GM23338 (cell line): Measurements from ENCODE around the gene BAIAP2. TPM values are rescaled to one million over a fixed set of nuclear protein-coding genes. Genes with fewer than 3 reads are reported as not detected.
"Not testable (repeated sequence)": the region's sequence is repeated elsewhere in the genome, so short reads cannot be mapped to it uniquely, and the experiment has no call there.

ENCODE experiments used
- ATAC-seq: fragments of 200-7000 bp; cut with Tn5 transposase; 3 replicates; pipeline ENCODE4 v1.9.1; 2020
- DNase-seq: peaks from one replicate; pipeline ENCODE4 v3.0.0-alpha.2; 2015; ENCODE audit warnings: low spot score
- H2AFZ ChIP-seq: fragments of 200-600 bp; sonication (generic); 2 replicates; pipeline ENCODE4 v1.8.0; 2016; ENCODE audit warnings: antibody characterized with exemption, mild to moderate bottlenecking, moderate library complexity
- H3F3A ChIP-seq: fragments of 200-600 bp; sonication (generic); replicated peaks from 2 replicates; pipeline ENCODE4 v1.8.0; 2017; ENCODE audit warnings: antibody characterized with exemption, mixed run types, low read depth
- H3K27ac ChIP-seq: fragments of 200-600 bp; sonication (generic); 2 replicates; pipeline ENCODE4 v1.6.1; 2016; ENCODE audit warnings: low read depth
- H3K27me3 ChIP-seq: fragments of 200-600 bp; sonication (generic); 2 replicates; pipeline ENCODE4 v1.8.0; 2016; ENCODE audit warnings: mild to moderate bottlenecking, mixed run types, moderate library complexity; ENCODE audit not compliant: insufficient read depth
- H3K36me3 ChIP-seq: fragments of 200-600 bp; sonication (generic); 2 replicates; pipeline ENCODE4 v1.8.0; 2016; ENCODE audit warnings: mild to moderate bottlenecking; ENCODE audit not compliant: insufficient read depth
- H3K4me1 ChIP-seq: fragments of 200-600 bp; sonication (generic); 2 replicates; pipeline ENCODE4 v1.8.0; 2016; ENCODE audit warnings: mild to moderate bottlenecking, moderate library complexity; ENCODE audit not compliant: insufficient read depth
- H3K4me2 ChIP-seq: fragments of 200-600 bp; sonication (generic); 2 replicates; pipeline ENCODE4 v1.7.1; 2017; ENCODE audit warnings: mixed run types
- H3K4me3 ChIP-seq: fragments of 200-600 bp; sonication (generic); 2 replicates; pipeline ENCODE4 v1.6.1; 2016; ENCODE audit warnings: mixed run types
- H3K79me2 ChIP-seq: fragments of 200-600 bp; sonication (generic); replicated peaks from 2 replicates; pipeline ENCODE4 v1.8.0; 2017; ENCODE audit warnings: mild to moderate bottlenecking; ENCODE audit not compliant: insufficient read depth
- H3K9me2 ChIP-seq: fragments of 200-600 bp; sonication (generic); 2 replicates; pipeline ENCODE4 v1.8.0; 2017; ENCODE audit not compliant: insufficient read depth
- H4K20me1 ChIP-seq: fragments of 200-600 bp; sonication (generic); replicated peaks from 2 replicates; pipeline ENCODE4 v1.8.0; 2017; ENCODE audit warnings: mild to moderate bottlenecking; ENCODE audit not compliant: insufficient read depth
- H3K27ac Mint-ChIP-seq: 2 replicates; pipeline ENCODE4 v1.8.0; 2020; ENCODE audit warnings: inconsistent platforms, mild to moderate bottlenecking, moderate library complexity, mixed read lengths
- H3K27me3 Mint-ChIP-seq: 3 replicates; pipeline ENCODE4 v1.8.0; 2022; ENCODE audit warnings: low read depth, mild to moderate bottlenecking, moderate library complexity, mixed read lengths, inconsistent platforms; ENCODE audit not compliant: insufficient read depth, poor library complexity
- H3K36me3 Mint-ChIP-seq: 3 replicates; pipeline ENCODE4 v1.8.0; 2021; ENCODE audit warnings: low read depth, mild to moderate bottlenecking, inconsistent platforms, moderate library complexity, mixed read lengths
- H3K4me1 Mint-ChIP-seq: 3 replicates; pipeline ENCODE4 v1.8.0; 2020; ENCODE audit warnings: mild to moderate bottlenecking, inconsistent platforms, mixed read lengths
- H3K4me3 Mint-ChIP-seq: 3 replicates; pipeline ENCODE4 v1.8.0; 2021; ENCODE audit warnings: moderate library complexity, mild to moderate bottlenecking, inconsistent platforms, mixed read lengths
- H3K9me3 Mint-ChIP-seq: 3 replicates; pipeline ENCODE4 v1.8.0; 2020; ENCODE audit warnings: moderate library complexity, mild to moderate bottlenecking, inconsistent platforms, mixed read lengths
- CTCF ChIP-seq, 2 experiments: fragments of 200-600 bp in 1 of 2; sonication (generic) in 1 of 2; conservative IDR thresholded peaks; 2 replicates each; pipeline versions ENCODE4 v1.5.1 to v1.6.1; 2016 to 2017; ENCODE audit warnings: antibody characterized with exemption in 2 of 2, low read depth in 2 of 2, mild to moderate bottlenecking in 2 of 2, moderate library complexity in 1 of 2
- JUNB ChIP-seq: IDR thresholded peaks from one replicate; pipeline ENCODE4 v1.6.1; 2016; ENCODE audit warnings: antibody characterized with exemption; ENCODE audit not compliant: unreplicated experiment
- ZNF331 ChIP-seq: fragments of 250-450 bp; sonication (Bioruptor Pico); IDR thresholded peaks from 2 replicates; pipeline ENCODE4 v1.5.0; 2020; ENCODE audit warnings: low read depth, mild to moderate bottlenecking, moderate library complexity
- polyA plus RNA-seq: library from polyadenylated mRNA; unstranded; fragments of >200 nt; fragmentation: Nextera tagmentation; extraction: Ambion mirVana; gene quantifications from 2 replicates; pipeline ENCODE4 v1.2.1, GENCODE V29; 2016
- total RNA-seq: library from RNA; depleted of rRNA; stranded (reverse); fragments of >200 nt; shearing (Covaris generic); gene quantifications from 2 replicates; pipeline ENCODE4 v1.2.3, GENCODE V29; 2014
- TF ChIP-seq, protein P1 (sequence below): IDR thresholded peaks from 2 replicates; pipeline ENCODE4 v1.6.1; 2016; ENCODE audit warnings: antibody characterized with exemption
- TF ChIP-seq, protein P2 (sequence below): IDR thresholded peaks from one replicate; pipeline ENCODE4 v1.6.1; 2018; ENCODE audit warnings: antibody characterized with exemption; ENCODE audit not compliant: unreplicated experiment

The BAIAP2 gene
- total and polyA plus RNA-seq, 2 experiments from 2014 or later: 21.7 to 22.7 TPM

- H3K36me3 Mint-ChIP-seq: no peaks in the 10 kb centered on the region
- H3K4me1 ChIP-seq: peaks cover 7% of the 10 kb centered on the region; the same call in 1 of the 2 replicates
- H3K79me2 ChIP-seq: no peaks in the 10 kb centered on the region
- peaks cover 19% of the 10 kb centered on the region for H3K27me3 Mint-ChIP-seq
- H3K4me3 ChIP-seq: no peak overlapping the region
- no peak overlapping the region for H2AFZ ChIP-seq
- no peak for DNase-seq
- no peaks in the 10 kb centered on the region for H3K27me3 ChIP-seq
- H4K20me1 ChIP-seq: no peaks in the 10 kb centered on the region
- TF ChIP-seq, protein P1, sequence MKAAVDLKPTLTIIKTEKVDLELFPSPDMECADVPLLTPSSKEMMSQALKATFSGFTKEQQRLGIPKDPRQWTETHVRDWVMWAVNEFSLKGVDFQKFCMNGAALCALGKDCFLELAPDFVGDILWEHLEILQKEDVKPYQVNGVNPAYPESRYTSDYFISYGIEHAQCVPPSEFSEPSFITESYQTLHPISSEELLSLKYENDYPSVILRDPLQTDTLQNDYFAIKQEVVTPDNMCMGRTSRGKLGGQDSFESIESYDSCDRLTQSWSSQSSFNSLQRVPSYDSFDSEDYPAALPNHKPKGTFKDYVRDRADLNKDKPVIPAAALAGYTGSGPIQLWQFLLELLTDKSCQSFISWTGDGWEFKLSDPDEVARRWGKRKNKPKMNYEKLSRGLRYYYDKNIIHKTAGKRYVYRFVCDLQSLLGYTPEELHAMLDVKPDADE: no peak
- no peak for TF ChIP-seq JUNB
- H3K4me3 Mint-ChIP-seq: no peak overlapping the region
- no peaks in the 10 kb centered on the region for H3K36me3 ChIP-seq
- H3K4me2 ChIP-seq: no peak overlapping the region
- peaks cover 12% of the 10 kb centered on the region for H3K4me1 Mint-ChIP-seq
- ATAC-seq: no peak
- H3K27ac Mint-ChIP-seq: no peak overlapping the region
- no peak overlapping the region for H3K27ac ChIP-seq
- no peaks in the 10 kb centered on the region for H3K9me2 ChIP-seq
- no peaks in the 10 kb centered on the region for H3F3A ChIP-seq
- no peaks in the 10 kb centered on the region for H3K9me3 Mint-ChIP-seq
Observed at GRCh38 chr17:81029859-81030258, 5.1 kb upstream of the BAIAP2 start.

GRCh38 chr17:81030312-81030711 lies 4.6 kb upstream of the BAIAP2 start:
- not testable (repeated sequence) for H3K27ac ChIP-seq, H2AFZ ChIP-seq, H3F3A ChIP-seq, DNase-seq, H3K36me3 ChIP-seq, H4K20me1 ChIP-seq, H3K4me2 ChIP-seq, H3K9me2 ChIP-seq, H3K27me3 ChIP-seq, H3K4me1 ChIP-seq, H3K36me3 Mint-ChIP-seq, H3K4me3 ChIP-seq, H3K27ac Mint-ChIP-seq, H3K79me2 ChIP-seq, H3K4me3 Mint-ChIP-seq, H3K9me3 Mint-ChIP-seq, ATAC-seq
- Mint-ChIP-seq H3K27me3 (peaks cover 17% of the 10 kb centered on the region), H3K4me1 (peaks cover 12% of the 10 kb centered on the region)

- no peaks in the 10 kb centered on the region for H3F3A ChIP-seq
- H2AFZ ChIP-seq: no peak overlapping the region
- no peak for DNase-seq
- H3K27ac ChIP-seq: no peak overlapping the region
- peaks cover 2% of the 10 kb centered on the region for H4K20me1 ChIP-seq
- ATAC-seq: no peak
- H3K27ac Mint-ChIP-seq: no peak overlapping the region
- H3K4me3 ChIP-seq: no peak overlapping the region
- H3K4me2 ChIP-seq: no peak overlapping the region
- H3K27me3 Mint-ChIP-seq: peaks cover 21% of the 10 kb centered on the region
- peaks cover 7% of the 10 kb centered on the region; the same call in 1 of the 2 replicates for H3K4me1 ChIP-seq
- no peaks in the 10 kb centered on the region for H3K9me2 ChIP-seq
- no peak overlapping the region for H3K4me3 Mint-ChIP-seq
- H3K79me2 ChIP-seq: peaks cover 2% of the 10 kb centered on the region
- H3K9me3 Mint-ChIP-seq: no peaks in the 10 kb centered on the region
- H3K36me3 ChIP-seq: no peaks in the 10 kb centered on the region
- no peaks in the 10 kb centered on the region for H3K36me3 Mint-ChIP-seq
- H3K4me1 Mint-ChIP-seq: peaks cover 16% of the 10 kb centered on the region
- H3K27me3 ChIP-seq: peaks cover 2% of the 10 kb centered on the region; the same call in 1 of the 2 replicates
- TF ChIP-seq ZNF331 (CRISPR knock-in tag): no peak
- TF ChIP-seq, protein P2, sequence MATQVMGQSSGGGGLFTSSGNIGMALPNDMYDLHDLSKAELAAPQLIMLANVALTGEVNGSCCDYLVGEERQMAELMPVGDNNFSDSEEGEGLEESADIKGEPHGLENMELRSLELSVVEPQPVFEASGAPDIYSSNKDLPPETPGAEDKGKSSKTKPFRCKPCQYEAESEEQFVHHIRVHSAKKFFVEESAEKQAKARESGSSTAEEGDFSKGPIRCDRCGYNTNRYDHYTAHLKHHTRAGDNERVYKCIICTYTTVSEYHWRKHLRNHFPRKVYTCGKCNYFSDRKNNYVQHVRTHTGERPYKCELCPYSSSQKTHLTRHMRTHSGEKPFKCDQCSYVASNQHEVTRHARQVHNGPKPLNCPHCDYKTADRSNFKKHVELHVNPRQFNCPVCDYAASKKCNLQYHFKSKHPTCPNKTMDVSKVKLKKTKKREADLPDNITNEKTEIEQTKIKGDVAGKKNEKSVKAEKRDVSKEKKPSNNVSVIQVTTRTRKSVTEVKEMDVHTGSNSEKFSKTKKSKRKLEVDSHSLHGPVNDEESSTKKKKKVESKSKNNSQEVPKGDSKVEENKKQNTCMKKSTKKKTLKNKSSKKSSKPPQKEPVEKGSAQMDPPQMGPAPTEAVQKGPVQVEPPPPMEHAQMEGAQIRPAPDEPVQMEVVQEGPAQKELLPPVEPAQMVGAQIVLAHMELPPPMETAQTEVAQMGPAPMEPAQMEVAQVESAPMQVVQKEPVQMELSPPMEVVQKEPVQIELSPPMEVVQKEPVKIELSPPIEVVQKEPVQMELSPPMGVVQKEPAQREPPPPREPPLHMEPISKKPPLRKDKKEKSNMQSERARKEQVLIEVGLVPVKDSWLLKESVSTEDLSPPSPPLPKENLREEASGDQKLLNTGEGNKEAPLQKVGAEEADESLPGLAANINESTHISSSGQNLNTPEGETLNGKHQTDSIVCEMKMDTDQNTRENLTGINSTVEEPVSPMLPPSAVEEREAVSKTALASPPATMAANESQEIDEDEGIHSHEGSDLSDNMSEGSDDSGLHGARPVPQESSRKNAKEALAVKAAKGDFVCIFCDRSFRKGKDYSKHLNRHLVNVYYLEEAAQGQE: no peak
- no peak for TF ChIP-seq CTCF (conservative IDR thresholded peaks at IDR 0.05; ENCODE audit: low read depth in 2 of 2)
Observed at GRCh38 chr17:81030741-81031565, 4.0 kb upstream of the BAIAP2 start.
